ENCODE measurements around the gene SRRT.
"Not testable (repeated sequence)": the region's sequence is repeated elsewhere in the genome, so short reads cannot be mapped to it uniquely, and the experiment has no call there.

Gene SRRT

GRCh38 chr7:100921039-100921438 lies 46.1 kb downstream of the SRRT start:
- DNase-seq (ENCODE audit: low read depth in 1 of 2, low spot score in 1 of 2): no peak

- not testable (repeated sequence) for DNase-seq (ENCODE audit: low read depth in 1 of 2, low spot score in 1 of 2)
These were observed 48.7 kb downstream of the SRRT start for GRCh38 chr7:100923616-100924015.

- DNase-seq (ENCODE audit: low read depth in 1 of 2, low spot score in 1 of 2): no peak
These were observed 54.9 kb downstream of the SRRT start for GRCh38 chr7:100929808-100930174.

- no peak for DNase-seq (ENCODE audit: low read depth in 1 of 2, low spot score in 1 of 2)
These were observed 58.8 kb downstream of the SRRT start for GRCh38 chr7:100933734-100934133.

GRCh38 chr7:100935381-100935780 lies 60.5 kb downstream of the SRRT start:
- DNase-seq (ENCODE audit: low read depth in 1 of 2, low spot score in 1 of 2): not testable (repeated sequence)

- DNase-seq (ENCODE audit: low read depth in 1 of 2, low spot score in 1 of 2): not testable (repeated sequence)
These were observed 61.3 kb downstream of the SRRT start for GRCh38 chr7:100936167-100936566.

All from activated T-helper 1 cell treated with anti-CD3 and anti-CD28 coated beads, Interleukin-2, amount 50 U/mL, for 16 hours (primary cell).